ENCODE data around the gene SOWAHA.

Gene SOWAHA

DNA sequence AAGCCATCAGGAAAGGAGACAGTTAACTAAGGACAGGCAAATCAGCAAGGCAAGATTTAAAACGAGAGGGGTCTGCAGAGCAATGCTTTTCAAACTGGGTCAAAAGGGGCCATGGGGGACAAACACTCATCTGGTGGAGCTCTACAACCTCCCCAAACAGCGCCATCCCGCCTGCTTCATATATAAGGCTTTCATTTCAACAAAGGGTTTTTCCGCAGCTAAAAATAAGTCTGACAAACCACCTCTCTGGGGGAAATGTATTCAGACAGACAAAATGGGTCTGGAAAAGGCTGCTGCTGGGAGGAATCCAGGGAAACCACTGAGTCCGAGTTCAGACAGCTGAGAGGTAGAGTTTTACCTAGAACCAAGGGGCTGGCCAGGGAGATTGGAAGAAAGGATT is 27.7 kb upstream of the SOWAHA start:
- DNase-seq (ENCODE audit: insufficient read length, low spot score): no peak
- no peak for FAIRE-seq
- no peak for TF ChIP-seq CTCF (IDR thresholded peaks at IDR 0.05; ENCODE audit: insufficient read depth, missing control alignments)

GRCh38 chr5:132785864-132786263 is 27.2 kb upstream of the SOWAHA start:
- FAIRE-seq (no peak), DNase-seq (ENCODE audit: insufficient read length, low spot score) (no peak)
- no peak for TF ChIP-seq CTCF (IDR thresholded peaks at IDR 0.05; ENCODE audit: insufficient read depth, missing control alignments)

- TF ChIP-seq CTCF (IDR thresholded peaks at IDR 0.05; ENCODE audit: insufficient read depth, missing control alignments): no peak
- FAIRE-seq (no peak), DNase-seq (ENCODE audit: insufficient read length, low spot score) (no peak)
Observed at GRCh38 chr5:132787076-132787475, 26.0 kb upstream of the SOWAHA start.

DNA sequence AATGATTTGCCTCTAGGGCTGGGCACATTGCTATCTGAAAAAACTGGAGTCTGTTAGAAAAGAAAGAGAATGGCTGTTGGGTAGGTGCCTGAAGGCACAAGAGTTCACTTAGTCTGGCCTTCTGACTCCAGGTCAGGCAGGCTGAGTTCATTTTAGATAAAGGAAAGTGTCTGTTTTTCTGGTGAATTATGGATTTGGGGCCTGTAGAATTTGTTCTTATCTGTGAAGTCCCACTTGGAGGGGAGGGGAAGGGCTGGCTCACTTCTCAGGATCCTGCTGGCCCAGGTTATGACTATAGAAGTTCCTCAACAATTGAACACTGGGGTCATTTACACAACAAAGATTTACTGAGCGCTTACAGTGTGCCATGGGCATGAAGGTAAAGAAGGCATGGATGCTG is 24.6 kb upstream of the SOWAHA start:
- DNase-seq (ENCODE audit: insufficient read length, low spot score) (no peak), FAIRE-seq (no peak)
- no peak for TF ChIP-seq CTCF (IDR thresholded peaks at IDR 0.05; ENCODE audit: insufficient read depth, missing control alignments)

DNA sequence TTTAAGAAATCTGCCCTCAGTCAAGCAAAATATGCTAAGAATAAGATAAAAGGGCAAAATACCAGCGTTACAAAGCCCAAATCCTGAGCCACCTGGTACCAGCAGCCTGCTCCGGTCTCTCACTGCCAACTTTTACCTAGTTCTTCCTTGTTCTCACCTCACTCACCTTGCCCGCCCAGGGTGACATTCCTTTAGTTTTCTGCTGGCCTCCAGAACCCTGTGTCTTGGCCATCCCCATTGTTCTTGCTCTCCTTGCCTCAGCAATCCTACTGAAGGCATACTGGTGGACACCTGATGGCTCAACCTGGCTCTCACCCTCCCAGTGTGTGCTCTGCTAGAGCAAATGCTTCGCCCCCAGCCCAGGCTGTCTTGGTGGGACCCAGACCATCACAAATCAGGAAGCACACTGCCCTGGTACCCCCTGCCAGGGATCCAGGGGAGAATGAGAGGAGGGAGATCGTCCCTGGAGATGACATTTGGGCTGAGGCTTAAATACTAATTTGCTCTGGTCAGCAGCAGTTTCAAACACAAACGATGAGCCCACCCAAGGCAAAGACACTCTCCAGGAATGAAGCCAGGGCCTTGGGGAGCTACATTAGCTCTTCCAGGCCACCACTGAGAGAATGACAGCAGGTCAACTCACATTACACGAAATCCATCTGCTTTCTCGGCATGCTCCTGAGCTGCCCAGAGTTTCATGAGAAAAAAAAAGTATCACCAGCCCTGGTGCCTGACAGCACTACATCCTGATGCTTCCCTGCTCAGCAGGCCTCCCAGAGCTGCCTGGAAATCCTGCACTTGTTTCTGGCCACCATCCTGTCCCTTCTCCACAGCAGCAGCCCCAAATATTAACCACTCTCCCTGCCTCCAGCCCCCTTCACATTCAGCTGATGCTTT is 23.9 kb upstream of the SOWAHA start:
- no peak for TF ChIP-seq CTCF (IDR thresholded peaks at IDR 0.05; ENCODE audit: insufficient read depth, missing control alignments)
- FAIRE-seq (no peak), DNase-seq (ENCODE audit: insufficient read length, low spot score) (no peak)

DNA sequence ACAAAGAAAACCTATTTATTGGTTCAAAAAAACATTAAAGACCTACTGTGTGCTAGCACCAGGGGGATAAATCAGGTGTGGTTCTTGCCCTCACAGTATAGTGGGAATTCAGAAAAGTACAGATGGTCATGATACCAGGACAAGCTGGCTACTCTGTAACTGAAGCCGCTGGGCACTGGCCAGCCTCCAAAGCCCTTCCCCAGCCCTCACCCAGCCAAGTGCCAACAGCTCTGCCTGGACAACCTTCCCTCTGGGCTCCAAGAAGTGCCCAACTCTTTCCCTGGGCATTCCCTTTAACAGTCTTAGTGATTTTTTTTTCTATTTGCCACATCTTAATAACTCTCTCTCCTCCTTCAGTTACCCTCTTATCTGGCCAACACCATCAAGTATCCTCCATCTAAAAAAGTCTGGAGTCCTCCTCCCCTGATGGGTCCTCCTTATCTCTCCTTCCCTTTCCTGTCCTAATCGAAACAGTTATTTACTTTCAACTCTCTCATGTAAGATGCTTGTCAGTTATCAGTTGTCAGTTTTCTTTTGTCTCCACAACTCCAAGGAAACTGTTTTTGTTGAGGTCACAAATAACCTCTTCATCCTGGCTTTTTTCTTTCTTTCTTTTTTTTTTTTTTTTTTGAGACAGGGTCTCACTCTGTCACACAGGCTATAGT is 22.8 kb upstream of the SOWAHA start:
- TF ChIP-seq CTCF (IDR thresholded peaks at IDR 0.05; ENCODE audit: insufficient read depth, missing control alignments): no peak
- no peak for DNase-seq (ENCODE audit: insufficient read length, low spot score)
- FAIRE-seq: no peak

- DNase-seq (ENCODE audit: insufficient read length, low spot score): no peak
- no peak for TF ChIP-seq CTCF (IDR thresholded peaks at IDR 0.05; ENCODE audit: insufficient read depth, missing control alignments)
- FAIRE-seq: no peak
Observed at GRCh38 chr5:132791026-132791425, 22.1 kb upstream of the SOWAHA start.
